ENCODE data around the gene MYO9A. TPM values are rescaled to one million over a fixed set of nuclear protein-coding genes. Genes with fewer than 3 reads are reported as not detected.

The MYO9A gene
- total RNA-seq, 4 donors from 2014 or later: 61.2 to 99.9 (median 79.9) TPM

DNA sequence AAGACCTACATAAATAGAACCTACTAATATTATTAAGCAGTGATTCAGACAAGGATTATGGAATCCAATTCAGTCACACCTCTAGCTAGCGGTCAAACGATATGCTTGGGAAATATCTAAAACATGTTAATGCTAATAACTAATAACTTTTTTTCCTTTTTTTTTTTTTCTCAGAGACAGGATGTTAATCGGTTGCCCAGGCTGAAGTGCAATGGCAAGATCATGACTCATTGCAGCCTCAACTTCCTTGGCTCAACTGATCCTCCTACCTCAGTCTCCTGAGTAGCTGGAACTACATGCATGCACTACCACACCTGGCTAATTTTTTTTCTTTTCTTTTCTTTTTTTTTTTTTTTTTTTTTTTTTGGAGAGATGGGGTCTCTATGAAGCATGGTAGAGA is 183.5 kb downstream of the MYO9A start:
- Histone ChIP-seq H3K9me3 (peaks cover 0 to 21% (median 0%) of the 10 kb centered on the region in 4 donors), H3K4me1 (no peaks in the 10 kb centered on the region), H3K4me3 (no peak overlapping the region), H3K27me3 (no peaks in the 10 kb centered on the region), H3K27ac (no peak overlapping the region), H3K36me3 (peaks cover 6 to 77% (median 6%) of the 10 kb centered on the region in 3 donors)
- no peak for DNase-seq (ENCODE audit: low spot score in 2 of 2)
- 66% methylated on average over 3 of the region's 3 CpGs for WGBS, 2 donors
- TF ChIP-seq POLR2A (IDR thresholded peaks at IDR 0.05): no peak
- TF ChIP-seq, protein P1, sequence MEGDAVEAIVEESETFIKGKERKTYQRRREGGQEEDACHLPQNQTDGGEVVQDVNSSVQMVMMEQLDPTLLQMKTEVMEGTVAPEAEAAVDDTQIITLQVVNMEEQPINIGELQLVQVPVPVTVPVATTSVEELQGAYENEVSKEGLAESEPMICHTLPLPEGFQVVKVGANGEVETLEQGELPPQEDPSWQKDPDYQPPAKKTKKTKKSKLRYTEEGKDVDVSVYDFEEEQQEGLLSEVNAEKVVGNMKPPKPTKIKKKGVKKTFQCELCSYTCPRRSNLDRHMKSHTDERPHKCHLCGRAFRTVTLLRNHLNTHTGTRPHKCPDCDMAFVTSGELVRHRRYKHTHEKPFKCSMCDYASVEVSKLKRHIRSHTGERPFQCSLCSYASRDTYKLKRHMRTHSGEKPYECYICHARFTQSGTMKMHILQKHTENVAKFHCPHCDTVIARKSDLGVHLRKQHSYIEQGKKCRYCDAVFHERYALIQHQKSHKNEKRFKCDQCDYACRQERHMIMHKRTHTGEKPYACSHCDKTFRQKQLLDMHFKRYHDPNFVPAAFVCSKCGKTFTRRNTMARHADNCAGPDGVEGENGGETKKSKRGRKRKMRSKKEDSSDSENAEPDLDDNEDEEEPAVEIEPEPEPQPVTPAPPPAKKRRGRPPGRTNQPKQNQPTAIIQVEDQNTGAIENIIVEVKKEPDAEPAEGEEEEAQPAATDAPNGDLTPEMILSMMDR (IDR thresholded peaks at IDR 0.05): no peak
- no peak for TF ChIP-seq EP300 (IDR thresholded peaks at IDR 0.05)

DNA sequence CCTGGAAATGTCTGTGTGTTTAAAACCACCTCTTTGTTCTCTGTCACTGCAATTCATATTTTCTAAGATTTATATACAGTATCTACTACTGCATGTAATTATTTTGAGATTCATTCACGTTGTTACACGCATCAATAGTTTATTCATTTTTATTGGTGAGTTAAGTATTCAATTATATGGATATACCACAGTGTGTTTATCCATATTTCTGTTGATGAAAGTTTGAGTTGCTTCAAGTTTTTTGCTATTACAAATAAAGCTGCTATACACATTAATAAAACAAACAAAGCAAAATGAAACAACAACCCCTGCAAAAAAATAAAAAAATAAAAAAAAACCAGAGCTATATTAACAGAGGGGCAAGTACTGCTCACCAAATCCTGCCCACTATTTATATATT is 185.3 kb downstream of the MYO9A start:
- H3K36me3 ChIP-seq: peaks cover 6 to 79% (median 6%) of the 10 kb centered on the region in 3 donors
- peaks cover 0 to 21% (median 0%) of the 10 kb centered on the region in 4 donors for H3K9me3 ChIP-seq
- H3K4me3 ChIP-seq: no peak overlapping the region
- no peak overlapping the region for H3K27ac ChIP-seq
- DNase-seq (ENCODE audit: low spot score in 2 of 2): no peak
- no peaks in the 10 kb centered on the region for H3K27me3 ChIP-seq
- TF ChIP-seq POLR2A (IDR thresholded peaks at IDR 0.05) (no peak), EP300 (IDR thresholded peaks at IDR 0.05) (no peak)
- TF ChIP-seq, protein P1 (IDR thresholded peaks at IDR 0.05): no peak
- WGBS, 2 donors: 96 to 98% methylated on average over 2 of the region's 2 CpGs
- H3K4me1 ChIP-seq: no peaks in the 10 kb centered on the region

DNA sequence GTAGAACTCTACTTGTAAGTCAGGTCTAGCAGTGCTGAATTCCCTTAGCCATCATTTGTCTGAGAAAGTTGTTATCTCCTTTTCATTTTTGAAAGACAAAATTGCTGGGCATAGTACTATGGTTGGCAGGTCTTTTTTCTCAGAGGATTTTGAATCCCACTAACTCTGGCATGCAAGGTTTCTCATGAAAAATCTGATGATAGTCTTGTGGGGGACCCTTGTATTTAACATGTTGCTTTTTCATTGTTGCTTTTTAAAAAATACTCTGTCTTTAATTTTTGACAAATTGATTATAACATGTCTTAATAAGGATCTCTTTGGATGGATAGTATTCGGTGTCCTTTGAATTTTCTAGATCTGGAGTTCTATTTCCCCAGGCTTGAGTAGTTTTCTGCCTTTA is 186.7 kb downstream of the MYO9A start:
- no peak overlapping the region for H3K4me3 ChIP-seq
- no peak for DNase-seq (ENCODE audit: low spot score in 2 of 2)
- peaks cover 0 to 21% (median 0%) of the 10 kb centered on the region in 4 donors for H3K9me3 ChIP-seq
- H3K36me3 ChIP-seq: peaks cover 6 to 79% (median 6%) of the 10 kb centered on the region in 3 donors
- no peak overlapping the region for H3K27ac ChIP-seq
- 95 to 100% methylated on average over 1 of the region's 1 CpG for WGBS, 2 donors
- no peaks in the 10 kb centered on the region for H3K27me3 ChIP-seq
- H3K4me1 ChIP-seq: no peaks in the 10 kb centered on the region
- TF ChIP-seq, protein P1 (IDR thresholded peaks at IDR 0.05): no peak
- TF ChIP-seq POLR2A (IDR thresholded peaks at IDR 0.05) (no peak), EP300 (IDR thresholded peaks at IDR 0.05) (no peak)

DNA sequence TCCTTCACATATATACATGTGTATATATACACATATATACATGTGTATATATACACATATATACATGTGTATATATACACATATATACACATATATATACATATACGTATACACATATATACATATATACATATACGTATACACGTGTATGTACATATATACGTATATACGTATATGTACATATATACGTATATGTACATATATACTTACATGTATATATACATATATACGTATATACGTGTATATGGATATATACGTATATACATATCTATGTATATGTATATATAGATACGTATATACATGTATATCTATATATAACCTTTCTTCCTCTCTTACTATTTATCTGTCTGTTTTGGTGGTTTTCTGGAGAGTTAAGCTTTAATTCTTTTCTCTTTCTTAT is 192.8 kb downstream of the MYO9A start:
- H3K36me3 ChIP-seq: peaks cover 0 to 41% (median 0%) of the 10 kb centered on the region in 3 donors
- H3K27ac ChIP-seq: no peak overlapping the region
- H3K4me3 ChIP-seq: no peak overlapping the region
- no peaks in the 10 kb centered on the region for H3K9me3 ChIP-seq
- no peaks in the 10 kb centered on the region for H3K27me3 ChIP-seq
- no peaks in the 10 kb centered on the region for H3K4me1 ChIP-seq
- 88 to 91% methylated on average over 10 of the region's 10 CpGs for WGBS, 2 donors
- no peak for DNase-seq (ENCODE audit: low spot score in 2 of 2)
- TF ChIP-seq, protein P1 (IDR thresholded peaks at IDR 0.05): no peak
- TF ChIP-seq EP300 (IDR thresholded peaks at IDR 0.05) (no peak), POLR2A (IDR thresholded peaks at IDR 0.05) (no peak)

DNA sequence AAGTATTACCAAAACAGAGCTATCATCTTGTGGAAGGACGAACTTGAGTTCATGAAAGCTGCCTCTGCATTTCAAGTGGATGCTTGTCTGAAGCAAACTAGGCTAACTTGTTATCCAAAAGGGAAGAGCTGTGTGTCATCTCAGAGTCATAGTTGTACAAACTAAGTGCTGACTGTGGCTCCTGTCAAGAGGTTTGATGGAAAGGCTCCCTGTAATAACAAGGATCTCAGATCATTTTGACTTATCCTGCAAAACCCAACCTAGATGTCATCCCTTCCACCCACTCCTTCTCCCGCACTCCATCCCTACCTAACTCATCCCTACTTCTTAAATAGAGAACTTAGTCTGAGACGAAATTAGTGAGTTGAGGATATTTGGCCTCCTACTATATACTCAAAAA is 196.8 kb downstream of the MYO9A start:
- Histone ChIP-seq H3K4me1 (no peaks in the 10 kb centered on the region), H3K36me3 (peaks cover 0 to 23% (median 0%) of the 10 kb centered on the region in 3 donors), H3K9me3 (no peaks in the 10 kb centered on the region), H3K4me3 (no peak overlapping the region), H3K27me3 (no peaks in the 10 kb centered on the region), H3K27ac (no peak overlapping the region)
- WGBS, 2 donors: 92 to 94% methylated on average over 3 of the region's 3 CpGs
- TF ChIP-seq EP300 (IDR thresholded peaks at IDR 0.05): no peak
- TF ChIP-seq, protein P1 (IDR thresholded peaks at IDR 0.05): no peak
- TF ChIP-seq POLR2A (IDR thresholded peaks at IDR 0.05): no peak
- DNase-seq (ENCODE audit: low spot score in 2 of 2): no peak
